ENCODE data around the gene LIX1.
"Not testable (repeated sequence)": the region's sequence is repeated elsewhere in the genome, so short reads cannot be mapped to it uniquely, and the experiment has no call there.

The LIX1 gene

DNA sequence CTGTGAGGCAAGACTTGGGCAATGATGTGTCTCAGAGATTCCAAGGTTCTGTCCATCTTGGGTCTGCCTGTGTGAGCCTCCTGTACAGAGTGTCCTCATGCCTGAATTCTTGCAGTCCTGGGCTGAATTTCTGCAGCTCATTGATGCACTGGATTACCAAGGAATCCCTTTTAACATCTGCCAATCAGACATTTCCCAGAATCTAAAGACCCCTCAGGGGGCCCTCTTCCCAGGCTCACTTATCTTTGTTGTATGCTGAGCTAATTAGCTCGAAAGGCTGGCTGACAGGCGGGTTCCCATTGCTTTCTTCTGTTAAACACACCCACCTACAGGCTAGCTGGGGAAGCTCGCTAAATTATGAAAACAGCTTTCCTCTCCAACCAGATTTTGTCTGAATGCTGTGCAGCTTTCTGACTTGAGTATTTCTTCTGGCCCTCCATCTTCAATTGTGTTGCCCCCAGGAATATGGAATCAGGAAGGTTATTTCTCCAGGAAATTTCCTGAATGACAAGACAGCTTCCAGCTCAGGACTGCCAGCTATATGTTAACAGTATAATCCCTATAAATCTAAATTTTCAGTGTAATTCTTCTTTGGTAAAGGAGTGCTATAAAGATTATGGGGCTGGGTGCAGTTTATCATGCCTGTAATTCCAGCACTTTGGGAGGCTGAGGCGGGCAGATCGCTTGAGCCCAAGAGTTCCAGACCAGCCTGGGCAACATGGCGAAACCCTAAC is at the start of gene LIX1:
LIX1 (minus strand) TSS at position 91 of the 734 bp plus-strand sequence; CDS start at position 56, 35 bp downstream.
- peak; percentile 53 for DNase-seq

DNA sequence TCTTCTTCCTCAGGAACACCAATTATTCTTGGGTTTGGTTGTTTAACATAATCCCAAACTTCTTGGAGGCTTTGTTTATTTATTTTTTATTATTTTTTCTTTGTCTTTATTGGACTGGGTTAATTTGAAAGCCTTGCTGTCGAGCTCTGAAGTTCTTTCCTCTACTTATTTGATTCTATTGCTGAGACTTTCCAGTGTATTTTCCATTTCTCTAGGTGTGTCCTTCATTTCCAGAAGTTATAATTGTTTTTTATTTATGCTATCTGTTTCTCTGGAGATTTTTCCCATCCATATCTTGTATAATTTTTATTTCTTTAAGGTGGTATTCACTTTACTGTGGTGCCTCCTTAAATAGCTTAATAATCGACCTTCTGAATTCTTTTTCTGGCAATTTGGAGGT is 49.5 kb upstream of the LIX1 start:
- no peak for DNase-seq

DNA sequence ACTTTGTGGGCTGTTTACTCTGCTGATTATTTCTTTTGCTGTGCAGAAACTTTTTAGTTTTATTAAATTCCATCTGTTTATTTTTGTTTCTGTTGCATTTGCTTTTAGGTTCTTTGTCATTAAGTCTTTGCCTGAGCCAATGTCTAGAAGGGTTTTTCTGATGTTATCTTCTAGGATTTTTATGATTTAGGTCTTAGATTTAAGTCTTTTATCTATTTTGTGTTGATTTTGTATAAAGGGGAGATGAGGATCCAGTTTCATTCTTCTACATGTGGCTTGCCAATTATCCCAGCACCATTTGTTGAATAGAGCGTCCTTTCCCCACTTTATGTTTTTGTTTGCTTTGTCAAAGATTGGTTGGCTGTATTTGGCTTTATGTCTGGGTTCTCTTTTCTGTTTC is 47.1 kb upstream of the LIX1 start:
- not testable (repeated sequence) for DNase-seq

DNA sequence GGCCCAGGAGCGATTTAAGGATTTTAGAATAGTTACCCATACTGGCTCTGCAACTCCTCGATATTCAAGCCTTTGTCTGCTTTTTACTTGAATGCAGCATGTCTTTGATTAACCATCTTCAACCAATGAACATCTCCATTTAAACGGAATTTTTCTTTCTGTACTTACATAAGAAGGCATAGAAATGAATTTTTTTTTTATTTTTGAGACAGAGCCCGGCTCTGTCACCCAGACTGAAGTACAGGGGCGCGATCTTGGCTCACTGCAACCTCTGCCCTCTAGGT is 41.5 kb upstream of the LIX1 start:
- no peak for DNase-seq

DNA sequence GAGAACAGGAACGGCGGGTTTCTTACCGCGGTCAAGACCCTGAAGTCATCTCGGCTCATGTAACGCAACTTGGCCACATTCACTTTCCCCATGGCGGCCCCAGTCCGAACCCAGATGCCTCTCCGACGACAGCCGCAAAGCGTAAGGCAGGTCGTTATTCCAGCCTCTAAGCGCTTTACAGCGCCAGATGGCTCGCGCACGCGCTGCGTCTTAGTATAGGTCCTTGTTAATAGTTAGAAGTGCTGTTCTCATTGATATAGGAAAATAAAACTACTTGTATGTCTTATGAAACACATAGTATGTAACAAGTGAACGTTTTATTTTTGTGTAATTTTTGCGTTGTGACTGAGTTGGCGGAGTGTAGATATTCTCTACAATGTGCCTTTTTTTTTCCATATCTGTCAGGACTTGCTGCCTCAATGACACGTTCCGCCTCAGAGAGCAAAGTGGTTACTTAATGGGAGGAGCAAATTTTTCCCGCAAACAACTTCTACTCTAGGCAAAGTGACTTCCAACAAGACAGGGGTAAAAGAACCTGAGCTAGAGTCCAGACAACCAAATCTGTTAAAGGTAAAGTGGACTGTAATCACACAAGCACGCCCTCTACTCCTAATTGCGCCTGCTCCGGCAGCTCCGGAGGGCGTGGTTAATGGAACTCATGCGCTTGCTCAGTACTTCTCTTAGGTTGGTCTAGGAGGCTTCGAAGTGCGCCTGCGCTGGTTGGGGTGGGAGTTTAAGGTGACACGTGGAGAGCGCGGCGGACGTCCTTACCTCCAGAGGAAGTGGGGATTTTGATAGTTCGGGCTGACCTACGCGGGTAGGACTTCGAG is 40.9 kb upstream of the LIX1 start, which contains the start of gene RIOK2:
RIOK2 (minus strand) TSS at position 148 of the 830 bp plus-strand sequence; CDS start at position 92, 56 bp downstream.
- DNase-seq: peak; percentile 97

DNA sequence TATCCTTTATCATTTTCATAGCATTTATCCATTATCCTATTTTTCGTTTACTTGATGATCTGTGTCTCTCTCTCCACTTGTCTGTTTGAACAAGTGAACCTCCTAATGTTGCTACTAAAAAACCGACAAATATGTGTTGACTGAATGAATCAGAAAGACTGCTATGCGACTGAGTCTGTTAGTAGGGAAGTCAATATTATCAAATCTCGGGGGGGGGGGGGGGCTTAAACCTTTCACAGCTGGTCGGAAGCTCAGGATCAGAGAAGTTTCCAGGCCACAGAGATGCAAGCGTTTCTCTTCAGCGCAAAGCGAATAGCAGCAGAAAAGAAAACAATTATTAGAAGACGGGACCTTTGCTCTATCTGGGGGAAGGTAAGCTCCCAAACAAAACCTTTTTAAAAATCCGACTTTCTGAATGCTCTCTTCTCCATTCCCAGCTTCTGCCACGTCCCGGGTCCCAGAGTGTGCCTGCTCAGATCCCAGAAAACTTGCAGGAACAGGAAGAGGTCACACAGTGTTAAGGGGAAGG is 40.2 kb upstream of the LIX1 start:
- peak; percentile 25 for DNase-seq

DNA sequence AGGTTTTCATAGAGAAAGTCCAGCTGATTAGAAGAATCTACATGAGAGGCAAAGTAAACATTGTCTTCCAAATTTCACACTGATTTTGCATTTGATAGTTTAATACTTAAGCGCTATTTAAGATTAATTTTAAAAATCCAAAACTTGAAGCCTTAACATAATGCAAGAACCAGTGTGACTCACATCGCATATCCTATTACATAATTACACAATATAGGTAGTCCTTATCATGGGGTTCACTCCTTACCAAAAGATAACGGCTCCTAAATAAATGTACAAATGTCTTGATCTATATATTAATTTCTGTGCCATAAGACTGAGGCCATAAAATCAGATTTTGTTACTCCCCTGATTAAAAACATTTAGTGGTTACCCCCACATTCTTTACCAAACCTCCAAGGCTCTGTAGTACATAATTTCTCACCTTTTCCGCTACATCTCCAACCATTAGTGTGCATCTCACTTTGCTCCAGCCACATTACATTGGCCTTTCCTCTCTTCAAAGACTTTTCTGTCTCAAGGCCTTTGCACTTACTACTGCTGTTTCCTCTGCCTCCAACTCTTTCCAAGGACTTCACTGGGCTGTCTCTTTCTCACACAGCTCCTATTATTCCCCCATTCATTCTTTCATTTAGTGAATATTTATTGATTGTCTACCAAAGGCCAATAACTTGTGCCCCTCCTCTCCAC is 39.6 kb upstream of the LIX1 start:
- no peak for DNase-seq

DNA sequence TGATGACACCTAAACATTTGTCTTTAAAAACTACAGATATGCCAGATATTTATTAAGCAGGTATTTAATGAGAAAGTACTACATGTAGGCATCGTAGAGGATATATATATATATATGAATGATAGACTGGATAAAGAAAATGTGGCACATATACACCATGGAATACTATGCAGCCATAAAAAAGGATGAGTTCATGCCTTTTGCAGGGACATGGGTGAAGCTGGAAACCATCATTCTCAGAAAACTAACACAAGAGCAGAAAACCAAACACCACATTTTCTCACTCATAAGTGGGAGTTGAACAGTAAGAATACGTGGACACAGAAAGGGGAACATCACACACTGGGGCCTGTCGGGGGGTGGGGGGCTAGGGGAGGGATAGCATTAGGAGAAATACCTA is 37.0 kb upstream of the LIX1 start:
- not testable (repeated sequence) for DNase-seq

DNA sequence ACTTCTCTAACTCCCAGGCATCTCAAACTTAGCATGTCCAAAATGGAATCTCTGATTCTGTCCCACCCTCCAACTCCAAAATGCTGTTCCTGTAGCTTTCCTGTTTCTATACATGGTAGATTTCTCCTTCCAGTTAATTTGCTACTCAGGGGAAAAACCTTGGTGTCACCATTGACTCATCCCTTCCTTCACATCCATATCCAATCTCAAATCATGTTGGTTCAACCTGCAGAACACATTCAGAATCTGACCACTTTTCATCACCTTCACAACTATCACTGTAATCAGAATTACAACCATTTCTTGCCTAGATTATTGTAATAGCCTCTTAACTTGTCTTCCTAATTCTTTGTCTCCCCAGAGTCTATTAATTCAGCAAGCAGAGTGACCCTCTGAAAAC is 29.8 kb upstream of the LIX1 start:
- DNase-seq: no peak

DNA sequence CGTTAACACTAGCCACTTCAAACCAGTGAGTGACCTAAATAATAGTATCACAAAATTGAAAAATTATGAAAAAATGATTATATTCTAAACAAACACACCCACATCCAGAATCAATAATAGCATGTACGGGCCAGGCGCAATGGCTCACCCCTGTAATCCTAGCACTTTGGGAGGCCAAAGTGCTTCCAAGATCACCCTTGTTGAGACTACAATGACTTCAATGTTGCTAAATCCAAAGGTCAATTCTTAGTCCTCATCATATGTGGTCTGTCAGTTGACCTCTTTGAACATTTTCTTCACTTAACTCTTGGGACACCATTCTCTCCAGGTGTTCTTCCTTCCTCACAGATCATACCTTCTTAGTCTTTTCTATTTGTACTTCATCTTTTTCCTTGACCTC is 29.3 kb upstream of the LIX1 start:
- no peak for DNase-seq

DNA sequence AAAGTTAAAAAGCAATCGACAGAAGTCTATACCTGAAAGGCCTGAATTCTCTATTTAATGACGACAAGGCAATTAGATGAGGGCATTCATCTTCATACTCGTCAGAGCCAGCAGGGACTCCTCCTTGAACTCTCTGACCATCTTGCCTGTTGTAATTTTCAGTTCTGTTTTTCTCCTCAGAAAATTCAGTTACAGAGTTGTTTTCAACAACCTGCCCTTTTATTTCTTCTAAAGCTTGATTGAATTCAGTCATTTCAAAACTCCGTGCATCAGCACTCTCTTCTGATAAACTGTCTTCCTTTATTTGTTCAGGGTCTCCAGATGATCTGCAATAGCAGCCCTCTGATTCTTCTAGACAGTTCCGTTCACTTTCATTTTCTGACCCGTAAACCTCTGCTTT is 25.0 kb upstream of the LIX1 start:
- peak; percentile 48 for DNase-seq

DNA sequence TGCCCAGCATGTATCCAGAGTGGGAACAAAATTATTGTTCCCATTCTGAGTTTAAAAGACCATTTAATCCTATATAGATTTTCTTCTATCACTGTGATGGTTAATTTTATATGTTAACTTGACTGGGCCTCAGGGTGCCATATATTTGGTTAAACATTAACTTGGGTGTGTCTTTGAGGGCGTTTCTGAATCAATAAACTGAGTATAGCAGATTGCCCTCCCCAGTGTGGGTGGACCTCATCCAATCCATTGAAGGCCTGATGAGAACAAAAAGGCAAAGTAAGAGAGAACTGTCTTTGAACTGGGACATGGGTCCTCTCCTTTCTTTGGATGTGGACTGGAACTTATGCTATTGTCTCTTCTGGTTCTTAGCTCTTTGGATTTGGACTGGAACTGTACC is 23.3 kb upstream of the LIX1 start:
- DNase-seq: no peak

DNA sequence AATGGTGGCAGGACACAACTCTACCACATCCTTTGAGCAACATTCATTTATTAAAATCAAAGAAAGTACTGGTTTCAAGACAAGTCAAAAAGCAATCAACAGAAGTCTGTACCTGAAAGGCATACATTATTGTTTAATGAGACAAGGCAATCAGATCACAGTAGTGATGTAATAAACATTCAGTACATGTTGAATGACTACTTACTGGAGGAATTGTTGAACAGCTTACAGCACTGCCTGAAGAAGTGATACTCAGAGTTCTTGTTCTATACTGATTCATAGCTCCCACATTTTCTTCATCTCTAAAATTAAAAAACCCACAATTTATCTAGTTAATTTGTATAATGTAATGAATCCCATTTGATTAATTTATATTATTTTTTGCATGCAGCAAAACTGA is 22.4 kb upstream of the LIX1 start:
- DNase-seq: no peak

DNA sequence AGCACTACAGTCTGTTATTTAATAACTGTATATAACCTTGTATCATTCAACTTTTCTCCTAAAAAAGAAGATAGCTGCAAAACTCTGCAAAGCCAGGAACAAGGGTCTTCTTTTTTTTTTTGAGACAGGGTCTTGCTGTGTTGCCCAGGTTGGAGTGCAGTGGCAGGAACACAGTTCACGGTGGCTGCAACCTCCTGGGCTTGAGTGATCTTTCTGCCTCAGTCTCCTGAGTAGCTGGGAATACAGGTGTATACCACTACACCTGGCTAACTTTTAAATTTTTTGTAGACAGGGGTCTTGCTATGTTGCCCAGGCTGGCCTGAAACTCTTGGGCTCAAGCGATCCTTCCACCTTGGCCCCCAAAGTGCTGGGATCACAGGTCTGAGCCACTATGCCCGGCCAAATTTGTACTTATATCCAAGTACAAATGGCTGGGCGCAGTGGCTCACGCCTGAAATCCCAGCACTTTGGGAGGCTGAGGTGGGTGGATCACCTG is 21.4 kb upstream of the LIX1 start:
- no peak for DNase-seq

DNA sequence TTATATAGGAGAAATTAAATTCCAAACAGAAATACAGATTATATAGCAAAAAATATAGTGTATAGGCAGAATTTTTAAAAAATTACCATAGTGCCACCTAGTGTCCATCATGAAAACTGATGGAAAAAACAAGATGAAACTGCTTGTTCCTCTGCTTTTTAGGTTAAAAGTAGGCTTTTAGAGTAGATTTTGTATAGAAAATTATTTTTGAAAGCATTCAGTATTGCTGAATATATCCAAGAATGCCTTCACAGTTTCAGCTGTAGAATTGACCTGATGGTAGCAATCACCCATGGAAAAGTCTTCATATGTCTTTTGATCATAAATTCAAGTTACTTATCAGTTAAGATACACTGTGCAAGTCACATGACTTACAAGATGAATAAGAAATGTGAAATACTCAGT is 21.0 kb upstream of the LIX1 start:
- DNase-seq: peak; percentile 20

DNA sequence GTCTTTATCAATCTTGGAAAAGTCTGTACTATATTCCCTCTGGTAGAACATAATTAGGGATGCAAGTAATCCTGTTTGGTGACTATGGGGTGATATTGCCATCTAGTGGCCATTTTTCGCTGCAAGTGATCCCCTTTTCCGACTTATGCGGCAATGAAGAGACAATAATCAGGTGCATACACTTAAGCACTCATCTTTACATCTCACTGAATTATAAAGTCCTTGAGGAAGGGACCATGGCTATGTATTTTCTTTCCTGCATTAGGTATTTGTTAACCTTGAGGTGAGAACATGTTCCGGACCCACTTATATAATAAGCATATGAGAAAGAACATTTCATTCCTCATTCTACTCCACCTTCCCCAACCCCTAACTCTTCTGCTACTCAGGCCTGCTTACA is 19.6 kb upstream of the LIX1 start:
- DNase-seq: peak; percentile 56

DNA sequence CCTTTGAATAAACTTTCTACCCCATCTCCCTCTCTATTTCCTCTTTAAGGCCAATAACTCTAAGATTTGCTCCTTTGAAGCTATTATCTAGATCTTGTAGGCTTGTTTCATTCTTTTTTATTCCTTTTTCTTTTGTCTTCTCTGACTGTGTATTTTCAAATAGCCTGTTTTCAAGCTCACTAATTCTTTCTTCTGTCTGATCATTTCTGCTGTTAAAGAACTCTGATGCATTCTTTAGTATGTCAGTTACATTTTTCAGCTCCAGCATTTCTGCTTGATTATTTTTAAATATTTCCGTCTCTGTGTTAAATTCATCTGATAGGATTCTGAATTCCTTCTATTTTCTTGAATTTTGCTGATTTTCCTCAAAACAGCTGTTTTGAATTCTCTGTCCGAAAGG is 15.3 kb upstream of the LIX1 start:
- DNase-seq: no peak

DNA sequence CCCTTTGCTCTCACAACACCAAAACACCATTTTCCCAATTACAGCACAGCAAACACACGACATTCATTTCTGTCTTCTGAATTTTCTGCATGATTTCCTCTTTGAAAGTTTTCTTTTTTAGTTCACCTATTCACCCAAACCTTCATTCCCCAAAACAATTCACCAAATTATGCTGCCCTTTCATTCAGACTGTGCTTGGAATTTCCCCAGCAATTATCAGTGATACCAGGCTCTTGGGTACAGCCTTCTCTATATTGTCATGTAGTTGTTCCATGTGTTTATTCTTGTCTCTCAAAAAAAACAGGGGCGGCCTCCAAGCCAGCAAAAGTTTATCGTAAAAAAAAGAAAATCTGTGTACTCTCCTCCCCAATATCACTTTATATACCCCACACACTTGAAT is 9.0 kb upstream of the LIX1 start:
- DNase-seq: no peak

DNA sequence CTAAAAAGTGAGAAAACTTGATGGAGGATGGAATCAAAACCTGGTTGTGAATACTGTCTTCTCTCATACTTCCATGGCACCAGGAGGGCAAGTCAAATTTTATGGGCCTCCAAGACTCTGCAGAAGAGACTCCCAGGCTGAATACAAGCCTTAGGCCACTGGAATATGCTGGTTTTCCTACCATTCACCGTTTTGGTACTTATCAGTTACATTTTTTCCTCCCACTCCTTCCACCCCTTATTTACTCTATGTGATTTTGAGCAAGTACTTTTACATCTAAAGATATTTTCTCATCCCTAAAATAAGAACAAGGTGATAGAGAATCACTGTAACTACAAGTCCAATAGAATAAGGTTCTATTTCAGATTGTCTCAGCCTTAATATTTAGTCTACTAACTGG is 8.0 kb upstream of the LIX1 start:
- no peak for DNase-seq

DNA sequence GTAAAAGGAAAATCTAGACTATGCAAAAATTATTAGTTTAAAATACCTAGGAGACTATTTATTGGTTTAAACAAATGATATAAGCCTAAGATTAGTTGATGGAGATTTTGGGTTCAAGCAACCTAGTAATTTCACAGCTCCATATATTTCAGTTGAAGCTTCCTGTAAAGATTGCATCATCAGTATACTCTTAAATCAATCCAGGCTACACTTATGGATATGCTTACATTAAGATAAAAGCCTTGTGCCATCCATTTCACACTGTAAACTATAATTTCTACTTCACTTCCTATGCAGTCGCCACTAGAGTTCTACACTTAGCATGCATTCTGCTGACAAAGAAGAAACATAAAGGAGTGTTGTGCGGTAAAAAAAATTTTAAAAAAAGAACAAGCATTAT is 7.3 kb upstream of the LIX1 start:
- DNase-seq: no peak

DNA sequence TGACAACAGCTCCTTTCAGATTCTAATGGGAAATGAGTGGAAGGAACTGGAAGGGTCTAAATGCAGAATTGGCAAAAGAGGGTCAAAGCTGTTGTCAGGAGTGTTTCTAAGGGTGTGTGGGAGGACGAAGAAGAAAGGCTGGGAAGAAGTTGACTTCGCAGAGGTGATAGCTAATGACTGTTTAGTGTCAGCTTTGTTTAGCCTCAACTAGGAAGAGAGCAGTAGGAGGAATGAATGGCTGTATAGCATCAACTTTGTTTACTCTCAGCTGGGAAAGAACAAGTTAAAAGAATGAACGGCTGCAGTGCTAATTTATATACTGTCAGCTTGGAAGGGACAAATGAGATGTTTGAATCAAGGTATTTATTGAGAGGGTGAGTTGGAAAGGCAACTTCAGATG is 5.9 kb upstream of the LIX1 start:
- DNase-seq: no peak

DNA sequence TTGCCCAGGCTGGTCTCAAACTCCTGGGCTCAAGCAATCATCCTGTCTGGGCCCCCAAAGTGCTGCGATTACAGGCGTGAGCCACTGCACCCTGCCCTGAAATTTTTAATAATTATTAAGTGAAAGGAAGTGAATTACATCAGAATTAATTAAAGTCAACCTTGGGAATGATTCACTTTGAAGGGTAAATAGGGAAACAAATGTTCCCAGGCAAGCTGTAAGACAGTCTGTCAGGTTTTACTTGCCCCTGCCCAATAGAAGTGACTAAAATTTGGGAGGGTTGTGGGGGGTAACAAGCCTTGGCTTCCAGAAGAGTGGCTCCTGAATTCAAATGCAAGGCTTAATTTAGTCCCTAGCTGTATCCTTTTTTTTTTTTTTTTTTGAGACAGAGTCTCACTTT is 1.3 kb upstream of the LIX1 start:
- DNase-seq: no peak

DNA sequence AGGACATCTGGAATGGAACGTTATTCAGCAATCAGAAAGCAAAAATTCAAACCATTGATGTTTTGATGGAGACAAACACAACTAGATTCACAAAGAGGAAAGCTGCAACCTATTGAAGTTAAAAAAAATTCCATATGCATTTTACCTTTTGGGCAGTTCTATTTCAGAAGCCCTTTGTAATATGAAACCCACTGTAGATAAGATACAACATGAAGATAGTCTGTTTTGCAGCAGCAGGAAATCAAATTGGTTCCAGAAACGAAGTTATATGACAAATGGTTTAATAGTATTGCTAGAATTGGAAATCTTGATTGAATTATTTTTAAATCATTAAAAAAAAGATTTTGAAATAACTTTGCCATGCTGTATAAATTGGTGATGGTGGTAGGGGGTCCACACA is 872 bp downstream of the LIX1 start:
- no peak for DNase-seq

DNA sequence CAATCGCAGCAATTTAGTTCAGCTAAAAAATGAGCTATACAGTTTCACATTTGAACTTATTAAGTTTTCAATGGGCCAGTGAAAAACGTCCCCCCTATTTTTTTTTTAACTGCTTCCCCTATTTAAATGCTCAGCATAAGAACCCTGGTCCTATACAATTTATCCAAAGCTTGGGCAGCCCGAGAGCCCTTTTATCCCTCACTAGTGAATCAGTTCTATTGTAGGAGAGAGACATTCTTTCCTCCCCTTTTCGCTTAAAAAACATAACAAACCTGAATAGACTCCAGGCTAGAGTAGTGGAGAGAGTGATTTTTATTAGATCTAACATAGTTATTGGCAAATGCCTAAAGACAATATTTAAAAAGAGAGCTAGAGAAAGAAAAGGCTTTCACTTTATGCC is 1.4 kb downstream of the LIX1 start:
- no peak for DNase-seq

All from activated CD4-positive, alpha-beta T cell treated with anti-CD3 and anti-CD28 coated beads, Interleukin-2, amount 50 U/mL, for 16 hours (primary cell).